Tibial nerve (tissue), 3 donors: ENCODE data around the gene CSPG4.

Experiments
- POLR2A ChIP-seq, 2 donors: fragments of 450-650 bp; IDR thresholded peaks; one replicate each; pipeline ENCODE4 v1.6.1; 2017; ENCODE audit warnings: antibody characterized with exemption in 2 of 2, mild to moderate bottlenecking in 2 of 2, moderate library complexity in 2 of 2
- TF ChIP-seq, protein P1 (sequence below), 5 experiments: fragments of 200-600 bp in 3 of 5; fragments of 450-650 bp in 2 of 5; sonication (generic) in 3 of 5; IDR thresholded peaks; one replicate each; pipeline ENCODE4 v1.5.1; 2016 to 2019; ENCODE audit warnings: antibody characterized with exemption in 5 of 5, mild to moderate bottlenecking in 3 of 5, moderate library complexity in 2 of 5

DNA sequence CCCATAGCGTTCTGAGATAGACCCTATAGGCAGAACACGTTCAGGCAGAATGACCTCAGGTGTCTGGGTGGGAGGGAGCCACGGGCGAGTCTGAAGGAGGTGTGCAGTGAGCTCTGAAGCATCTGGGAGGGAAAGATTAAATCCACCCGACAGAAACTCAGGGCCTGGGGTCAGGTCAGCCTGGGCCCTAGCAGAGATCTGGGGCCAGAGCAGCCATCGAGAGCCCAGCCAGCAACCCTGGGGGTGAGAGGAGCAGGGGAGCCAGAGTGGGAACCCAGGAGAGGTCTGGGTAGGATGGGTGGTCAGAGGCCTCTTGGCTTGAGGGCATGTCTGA is 42.8 kb downstream of the CSPG4 start:
- TF ChIP-seq, protein P1, sequence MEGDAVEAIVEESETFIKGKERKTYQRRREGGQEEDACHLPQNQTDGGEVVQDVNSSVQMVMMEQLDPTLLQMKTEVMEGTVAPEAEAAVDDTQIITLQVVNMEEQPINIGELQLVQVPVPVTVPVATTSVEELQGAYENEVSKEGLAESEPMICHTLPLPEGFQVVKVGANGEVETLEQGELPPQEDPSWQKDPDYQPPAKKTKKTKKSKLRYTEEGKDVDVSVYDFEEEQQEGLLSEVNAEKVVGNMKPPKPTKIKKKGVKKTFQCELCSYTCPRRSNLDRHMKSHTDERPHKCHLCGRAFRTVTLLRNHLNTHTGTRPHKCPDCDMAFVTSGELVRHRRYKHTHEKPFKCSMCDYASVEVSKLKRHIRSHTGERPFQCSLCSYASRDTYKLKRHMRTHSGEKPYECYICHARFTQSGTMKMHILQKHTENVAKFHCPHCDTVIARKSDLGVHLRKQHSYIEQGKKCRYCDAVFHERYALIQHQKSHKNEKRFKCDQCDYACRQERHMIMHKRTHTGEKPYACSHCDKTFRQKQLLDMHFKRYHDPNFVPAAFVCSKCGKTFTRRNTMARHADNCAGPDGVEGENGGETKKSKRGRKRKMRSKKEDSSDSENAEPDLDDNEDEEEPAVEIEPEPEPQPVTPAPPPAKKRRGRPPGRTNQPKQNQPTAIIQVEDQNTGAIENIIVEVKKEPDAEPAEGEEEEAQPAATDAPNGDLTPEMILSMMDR (IDR thresholded peaks at IDR 0.05), result no peak
- TF ChIP-seq POLR2A (IDR thresholded peaks at IDR 0.05), result no peak
